HG03139 (cell line): ENCODE results near the gene FOXN4.

Experiments used
- ATAC-seq: cut with Tn5 transposase; IDR thresholded peaks from one replicate; pipeline ENCODE4 v1.9.1; 2021; ENCODE audit not compliant: unreplicated experiment

FOXN4 gene

GRCh38 chr12:109307051-109307450 lies 2.0 kb downstream of the FOXN4 start:
- ATAC-seq: no peak

GRCh38 chr12:109305547-109305946 lies 3.5 kb downstream of the FOXN4 start:
- ATAC-seq: no peak

- ATAC-seq: no peak
These were observed 4.6 kb downstream of the FOXN4 start for GRCh38 chr12:109304485-109304884.

GRCh38 chr12:109302770-109303169 lies 6.3 kb downstream of the FOXN4 start:
- ATAC-seq: no peak

GRCh38 chr12:109302358-109302757 lies 6.7 kb downstream of the FOXN4 start:
- ATAC-seq: no peak

GRCh38 chr12:109301643-109302168 lies 7.4 kb downstream of the FOXN4 start:
- no peak for ATAC-seq

- ATAC-seq: no peak
These were observed 9.2 kb downstream of the FOXN4 start for GRCh38 chr12:109299849-109300248.

GRCh38 chr12:109296431-109296830 lies 12.7 kb downstream of the FOXN4 start:
- no peak for ATAC-seq

- ATAC-seq: no peak
These were observed 13.2 kb downstream of the FOXN4 start for GRCh38 chr12:109295764-109296425.

- ATAC-seq: no peak
These were observed 14.7 kb downstream of the FOXN4 start for GRCh38 chr12:109294286-109294796.

- no peak for ATAC-seq
These were observed 16.0 kb downstream of the FOXN4 start for GRCh38 chr12:109293106-109293505.

GRCh38 chr12:109292342-109292711 lies 16.8 kb downstream of the FOXN4 start:
- ATAC-seq: no peak

GRCh38 chr12:109291521-109292341 lies 17.4 kb downstream of the FOXN4 start:
- ATAC-seq: no peak

GRCh38 chr12:109291117-109291516 lies 18.0 kb downstream of the FOXN4 start:
- no peak for ATAC-seq

GRCh38 chr12:109290061-109290460 lies 19.0 kb downstream of the FOXN4 start:
- ATAC-seq: no peak

- ATAC-seq: no peak
These were observed 19.5 kb downstream of the FOXN4 start for GRCh38 chr12:109289551-109289950.

GRCh38 chr12:109289004-109289403 lies 20.1 kb downstream of the FOXN4 start:
- no peak for ATAC-seq

GRCh38 chr12:109288571-109288970 lies 20.5 kb downstream of the FOXN4 start:
- no peak for ATAC-seq

- no peak for ATAC-seq
These were observed 21.1 kb downstream of the FOXN4 start for GRCh38 chr12:109287811-109288469.

GRCh38 chr12:109287181-109287580 lies 21.9 kb downstream of the FOXN4 start:
- ATAC-seq: no peak

GRCh38 chr12:109286652-109287051 lies 22.4 kb downstream of the FOXN4 start:
- ATAC-seq: no peak

GRCh38 chr12:109286252-109286651 lies 22.8 kb downstream of the FOXN4 start:
- ATAC-seq: no peak
